Prostate gland (tissue), 2 donors: Measurements from ENCODE around the gene GAL3ST3. TPM values are rescaled to one million over a fixed set of nuclear protein-coding genes. Genes with fewer than 3 reads are reported as not detected.

Experiments
- DNase-seq: peaks from one replicate; pipeline ENCODE4 v3.0.0-alpha.2; 2019; ENCODE audit warnings: low spot score
- H3K27ac ChIP-seq, 2 donors: fragments of 200-600 bp; sonication (generic); 2 replicates each; pipeline ENCODE4 v1.5.1; 2017 to 2019
- H3K27me3 ChIP-seq: fragments of 200-600 bp; sonication (generic); replicated peaks from 2 replicates; pipeline ENCODE4 v1.5.1; 2019; ENCODE audit not compliant: insufficient read depth
- H3K36me3 ChIP-seq, 2 donors: fragments of 200-600 bp; sonication (generic); 1 replicate in 1 of 2; 2 replicates in 1 of 2; pipeline versions ENCODE4 v1.5.1 to v1.8.1; 2017 to 2019
- H3K4me1 ChIP-seq: fragments of 200-600 bp; sonication (generic); replicated peaks from 2 replicates; pipeline ENCODE4 v1.5.1; 2019
- H3K4me3 ChIP-seq, 2 donors: fragments of 200-600 bp; sonication (generic); 2 replicates each; pipeline ENCODE4 v1.5.1; 2017 to 2019
- H3K9me3 ChIP-seq: fragments of 200-600 bp; sonication (generic); 2 replicates; pipeline ENCODE4 v1.5.1; 2017
- CTCF ChIP-seq, 4 experiments: fragments of 200-600 bp in 2 of 4; fragments of 450-650 bp in 2 of 4; sonication (generic) in 2 of 4; IDR thresholded peaks; 1 replicate in 3 of 4; 2 replicates in 1 of 4; pipeline ENCODE4 v1.5.1; 2016 to 2019; ENCODE audit warnings: antibody characterized with exemption in 4 of 4, mild to moderate bottlenecking in 2 of 4, moderate library complexity in 2 of 4
- POLR2A ChIP-seq: fragments of 450-650 bp; IDR thresholded peaks from one replicate; pipeline ENCODE4 v1.6.1; 2016; ENCODE audit warnings: antibody characterized with exemption, mild to moderate bottlenecking
- POLR2AphosphoS5 ChIP-seq: sonication (generic); formaldehyde crosslinking; IDR thresholded peaks from one replicate; pipeline ENCODE4 v1.6.1; 2017; ENCODE audit warnings: antibody characterized with exemption
- WGBS: methylation state at CpG from one replicate; pipeline ENCODE4 v1.1.5; 2018; 5-methylcytosine and 5-hydroxymethylcytosine counted together
- intact Hi-C: fragments of 100-400 bp; cut with DNase I; formaldehyde crosslinking; loops from one replicate; pipeline ENCODE4 v1.14.2; 2022
- total RNA-seq, 2 donors: library from RNA; depleted of rRNA; stranded (reverse); fragments of >200 nt; gene quantifications; one replicate each; pipeline ENCODE4 v1.1.0, GENCODE V29; 2016

The GAL3ST3 gene
- total RNA-seq, 2 donors from 2014 or later: 2.3 to 4.3 TPM

GRCh38 chr11:66056501-66056900 lies 7.5 kb upstream of the GAL3ST3 start:
- Histone ChIP-seq H3K9me3 (no peaks in the 10 kb centered on the region), H3K27me3 (no peaks in the 10 kb centered on the region), H3K4me3 (no peak overlapping the region), H3K27ac (no peak overlapping the region), H3K4me1 (peaks cover 4% of the 10 kb centered on the region), H3K36me3 (peaks cover 34 to 41% of the 10 kb centered on the region in 2 donors)
- no peak for DNase-seq
- TF ChIP-seq POLR2AphosphoS5: no peak
- no peak for TF ChIP-seq CTCF (IDR thresholded peaks at IDR 0.05)
- TF ChIP-seq POLR2A: no peak
- WGBS: 66% methylated on average over 7 of the region's 7 CpGs
- intact Hi-C loops: no loop called here

GRCh38 chr11:66055021-66055420 lies 6.1 kb upstream of the GAL3ST3 start:
- peaks cover 4% of the 10 kb centered on the region for H3K4me1 ChIP-seq
- no peak overlapping the region for H3K4me3 ChIP-seq
- no peak overlapping the region for H3K27ac ChIP-seq
- WGBS: 93% methylated on average over 7 of the region's 7 CpGs
- intact Hi-C loops: no loop called here
- H3K27me3 ChIP-seq: no peaks in the 10 kb centered on the region
- no peak for DNase-seq
- no peak for TF ChIP-seq CTCF (IDR thresholded peaks at IDR 0.05)
- TF ChIP-seq POLR2AphosphoS5: no peak
- no peak for TF ChIP-seq POLR2A
- peaks cover 26 to 30% of the 10 kb centered on the region in 2 donors for H3K36me3 ChIP-seq
- no peaks in the 10 kb centered on the region for H3K9me3 ChIP-seq

- no peak for TF ChIP-seq CTCF (IDR thresholded peaks at IDR 0.05)
- Histone ChIP-seq H3K4me3 (peak overlapping the region; percentile 69 to 73), H3K9me3 (no peaks in the 10 kb centered on the region), H3K27ac (peak overlapping the region; percentile 87 to 94), H3K27me3 (no peaks in the 10 kb centered on the region), H3K4me1 (peaks cover 7% of the 10 kb centered on the region), H3K36me3 (peaks cover 5 to 10% of the 10 kb centered on the region in 2 donors)
- 1% methylated on average over 17 of the region's 17 CpGs for WGBS
- no peak for DNase-seq
- intact Hi-C loops: no loop called here
Measured at GRCh38 chr11:66052664-66052982, 3.7 kb upstream of the GAL3ST3 start.

- Histone ChIP-seq H3K9me3 (no peaks in the 10 kb centered on the region), H3K36me3 (peaks cover 0 to 8% of the 10 kb centered on the region in 2 donors), H3K27me3 (no peaks in the 10 kb centered on the region), H3K4me1 (peaks cover 7% of the 10 kb centered on the region), H3K27ac (peak within 1 kb of the TSS; percentile 87 to 94), H3K4me3 (peak within 1 kb of the TSS; percentile 69 to 73)
- peak; percentile 98 for DNase-seq
- TF ChIP-seq POLR2AphosphoS5 (peak; percentile 98), POLR2A (peak; percentile 50), CTCF (IDR thresholded peaks at IDR 0.05) (peak in 1 of 4 experiments; percentile 28)
- WGBS: 0% methylated on average over 66 of the region's 84 CpGs
- intact Hi-C loops: no loop called here
Measured at GRCh38 chr11:66051766-66052663, 3.1 kb upstream of the GAL3ST3 start, which contains the start of gene SF3B2. Gene SF3B2, plus strand, starts transcription at chr11:66052364. Its CDS starts 21 bp downstream, at chr11:66052385.

GRCh38 chr11:66051371-66051765 lies 2.4 kb upstream of the GAL3ST3 start:
- TF ChIP-seq POLR2AphosphoS5: no peak
- TF ChIP-seq CTCF (IDR thresholded peaks at IDR 0.05): no peak
- no peak for TF ChIP-seq POLR2A
- Histone ChIP-seq H3K27ac (peak overlapping the region; percentile 87 to 94), H3K9me3 (no peaks in the 10 kb centered on the region), H3K27me3 (no peaks in the 10 kb centered on the region), H3K4me3 (peak overlapping the region; percentile 69 to 73), H3K4me1 (peaks cover 7% of the 10 kb centered on the region), H3K36me3 (peaks cover 0 to 4% of the 10 kb centered on the region in 2 donors)
- DNase-seq: no peak
- WGBS: 19% methylated on average over 12 of the region's 12 CpGs
- intact Hi-C loops: no loop called here
